GM23248 (cell line): ENCODE measurements around the gene PPP6R1. TPM values are rescaled to one million over a fixed set of nuclear protein-coding genes. Genes with fewer than 3 reads are reported as not detected.

Experiments used
- DNase-seq: peaks from one replicate; pipeline ENCODE4 v3.0.0-alpha.2; 2015
- H2AFZ ChIP-seq: fragments of 200-600 bp; sonication (generic); 2 replicates; pipeline ENCODE4 v1.6.1; 2016; ENCODE audit warnings: antibody characterized with exemption
- H3F3A ChIP-seq: fragments of 200-600 bp; sonication (generic); 2 replicates; pipeline ENCODE4 v1.6.1; 2016; ENCODE audit warnings: mild to moderate bottlenecking, antibody characterized with exemption, mixed run types; ENCODE audit not compliant: insufficient read depth
- H3K27ac ChIP-seq: fragments of 200-600 bp; sonication (generic); 2 replicates; pipeline ENCODE4 v1.5.1; 2016; ENCODE audit warnings: mild to moderate bottlenecking
- H3K27me3 ChIP-seq: fragments of 200-600 bp; sonication (generic); replicated peaks from 2 replicates; pipeline ENCODE4 v1.6.1; 2016; ENCODE audit warnings: mild to moderate bottlenecking; ENCODE audit not compliant: insufficient read depth
- H3K36me3 ChIP-seq: fragments of 200-600 bp; sonication (generic); 2 replicates; pipeline ENCODE4 v1.6.1; 2016; ENCODE audit warnings: low read depth, mild to moderate bottlenecking
- H3K4me1 ChIP-seq: fragments of 200-600 bp; sonication (generic); 2 replicates; pipeline ENCODE4 v1.6.1; 2016; ENCODE audit warnings: mild to moderate bottlenecking; ENCODE audit not compliant: insufficient read depth
- H3K4me2 ChIP-seq: fragments of 200-600 bp; sonication (generic); one replicate; pipeline ENCODE4 v1.6.1; 2016; ENCODE audit warnings: mild to moderate bottlenecking; ENCODE audit not compliant: unreplicated experiment
- H3K4me3 ChIP-seq: fragments of 200-600 bp; sonication (generic); 2 replicates; pipeline ENCODE4 v1.5.1; 2016; ENCODE audit warnings: mild to moderate bottlenecking
- H3K79me2 ChIP-seq: fragments of 200-600 bp; sonication (generic); 2 replicates; pipeline ENCODE4 v1.6.1; 2016; ENCODE audit warnings: mild to moderate bottlenecking; ENCODE audit not compliant: insufficient read depth
- H3K9ac ChIP-seq: fragments of 200-600 bp; sonication (generic); 2 replicates; pipeline ENCODE4 v1.6.1; 2016; ENCODE audit warnings: mild to moderate bottlenecking
- H3K9me2 ChIP-seq: fragments of 200-600 bp; sonication (generic); 2 replicates; pipeline ENCODE4 v1.6.1; 2016; ENCODE audit warnings: mixed run types, mild to moderate bottlenecking, moderate library complexity; ENCODE audit not compliant: insufficient read depth
- H3K9me3 ChIP-seq: fragments of 200-600 bp; sonication (generic); one replicate; pipeline ENCODE4 v1.6.1; 2017; ENCODE audit warnings: low read depth
- H4K20me1 ChIP-seq: fragments of 200-600 bp; sonication (generic); 2 replicates; pipeline ENCODE4 v1.6.0; 2016; ENCODE audit not compliant: insufficient read depth
- EZH2 ChIP-seq: fragments of 200-600 bp; sonication (generic); IDR thresholded peaks from 2 replicates; pipeline ENCODE4 v1.6.1; 2018; ENCODE audit warnings: antibody characterized with exemption, mild to moderate bottlenecking; ENCODE audit not compliant: insufficient read depth, poor library complexity, severe bottlenecking
- EZH2phosphoT487 ChIP-seq: fragments of 200-600 bp; sonication (generic); IDR thresholded peaks from 2 replicates; pipeline ENCODE4 v1.6.1; 2018; ENCODE audit warnings: antibody characterized with exemption, moderate library complexity, mild to moderate bottlenecking, low read depth; ENCODE audit not compliant: insufficient read depth
- WGBS, 2 experiments: methylation state at CpG; one replicate each; pipeline ENCODE4 v1.1.6; 2015 to 2017; ENCODE audit warnings: low lambda C conversion rate in 2 of 2, low coverage in 1 of 2; ENCODE audit errors: missing lambda C conversion rate in 2 of 2; 5-methylcytosine and 5-hydroxymethylcytosine counted together
- in situ Hi-C: fragments of 300-500 bp; cut with MboI; formaldehyde crosslinking; loops from 2 replicates; pipeline ENCODE4 v1.15.0; 2020
- polyA plus RNA-seq: library from polyadenylated mRNA; unstranded; fragments of >200 nt; fragmentation: Nextera tagmentation; extraction: Ambion mirVana; gene quantifications from 2 replicates; pipeline ENCODE4 v1.2.1, GENCODE V29; 2016
- total RNA-seq: library from RNA; depleted of rRNA; stranded (reverse); fragments of >200 nt; shearing (Covaris generic); gene quantifications from 2 replicates; pipeline ENCODE4 v1.2.3, GENCODE V29; 2014

Gene PPP6R1
- total and polyA plus RNA-seq, 2 experiments from 2014 or later = 9.7 to 36.9 TPM

- Histone ChIP-seq H3K9me2 (no peaks in the 10 kb centered on the region), H3K4me1 (no peaks in the 10 kb centered on the region), H4K20me1 (no peaks in the 10 kb centered on the region), H3K4me2 (no peak overlapping the region), H3F3A (no peaks in the 10 kb centered on the region), H3K79me2 (peaks cover 16% of the 10 kb centered on the region; the same call in 1 of the 2 replicates), H3K27ac (no peak overlapping the region), H3K36me3 (peaks cover 22% of the 10 kb centered on the region), H3K27me3 (no peaks in the 10 kb centered on the region), H3K4me3 (no peak overlapping the region), H2AFZ (no peak overlapping the region), H3K9ac (no peak overlapping the region), H3K9me3 (no peaks in the 10 kb centered on the region)
- TF ChIP-seq EZH2phosphoT487 (no peak), EZH2 (no peak)
- DNase-seq = no peak
- 92% methylated on average over 6 of the region's 6 CpGs for WGBS, 2 experiments
- in situ Hi-C loops = no loop called here
These were observed 18.1 kb downstream of the PPP6R1 start for GRCh38 chr19:55240713-55241020.

DNA sequence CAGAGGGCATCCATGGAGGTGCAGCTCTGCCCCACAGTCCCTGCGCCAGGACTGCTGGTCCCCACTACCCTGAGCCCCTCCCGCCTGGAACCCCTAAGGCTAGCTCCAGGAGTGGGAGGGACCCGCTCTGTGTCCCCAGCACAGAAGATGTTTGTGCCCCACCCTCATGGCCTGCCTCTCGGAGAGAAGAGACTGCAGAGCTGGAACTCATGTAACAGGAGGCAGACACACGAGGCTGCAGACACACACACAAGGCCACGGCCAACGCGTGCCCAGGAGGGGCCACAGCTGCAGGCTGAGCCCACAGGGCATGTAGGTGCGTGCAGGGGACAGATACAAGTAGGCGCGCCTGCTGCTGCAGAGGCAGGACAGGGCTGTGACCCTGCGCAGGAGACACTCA, 19.8 kb downstream of the PPP6R1 start:
- peaks cover 22% of the 10 kb centered on the region for H3K36me3 ChIP-seq
- 82 to 84% methylated on average over 12 of the region's 12 CpGs for WGBS, 2 experiments
- H3F3A ChIP-seq = no peaks in the 10 kb centered on the region
- no peak for DNase-seq
- H3K4me2 ChIP-seq = no peak overlapping the region
- H3K79me2 ChIP-seq = 0 out of 2 replicates have a peak, but pooled peaks cover 6% of the 10 kb centered on the region
- in situ Hi-C loops = no loop called here
- H4K20me1 ChIP-seq = no peaks in the 10 kb centered on the region
- H2AFZ ChIP-seq = no peak overlapping the region
- H3K27me3 ChIP-seq = no peaks in the 10 kb centered on the region
- TF ChIP-seq EZH2 (no peak), EZH2phosphoT487 (no peak)
- no peak overlapping the region for H3K9ac ChIP-seq
- no peaks in the 10 kb centered on the region for H3K9me2 ChIP-seq
- no peak overlapping the region for H3K27ac ChIP-seq
- no peaks in the 10 kb centered on the region for H3K4me1 ChIP-seq
- no peak overlapping the region for H3K4me3 ChIP-seq
- H3K9me3 ChIP-seq = no peaks in the 10 kb centered on the region

DNA sequence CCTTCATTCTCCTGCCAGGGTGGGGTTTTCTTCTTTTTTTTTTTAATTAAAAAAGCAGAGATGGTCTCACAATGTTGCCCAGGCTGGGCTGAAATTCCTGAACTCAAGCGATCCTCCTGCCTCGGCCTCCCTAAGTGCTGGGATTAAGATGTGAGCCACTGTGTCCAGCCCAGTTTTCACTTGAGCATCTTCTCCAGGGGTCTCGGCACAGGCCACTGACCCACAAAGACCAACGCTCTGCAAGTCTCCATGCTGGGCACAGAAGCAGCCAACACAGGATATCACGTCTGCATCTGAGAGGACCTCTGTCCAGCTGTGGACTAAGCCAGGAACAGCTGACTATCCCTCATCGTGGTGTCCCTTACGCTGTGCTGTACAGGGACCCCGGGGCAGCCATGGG, 20.8 kb downstream of the PPP6R1 start:
- WGBS, 2 experiments = 92 to 93% methylated on average over 6 to 8 of the region's 8 CpGs
- Histone ChIP-seq H3K79me2 (peaks cover 5% of the 10 kb centered on the region; the same call in 1 of the 2 replicates), H3K4me1 (no peaks in the 10 kb centered on the region), H3K36me3 (peaks cover 30% of the 10 kb centered on the region), H3K9me2 (no peaks in the 10 kb centered on the region), H2AFZ (no peak overlapping the region), H3K4me2 (no peak overlapping the region), H3K9me3 (no peaks in the 10 kb centered on the region), H3K27ac (no peak overlapping the region), H3K9ac (no peak overlapping the region), H4K20me1 (no peaks in the 10 kb centered on the region), H3K27me3 (no peaks in the 10 kb centered on the region), H3F3A (no peaks in the 10 kb centered on the region), H3K4me3 (no peak overlapping the region)
- in situ Hi-C loops = no loop called here
- no peak for TF ChIP-seq EZH2
- no peak for DNase-seq

DNA sequence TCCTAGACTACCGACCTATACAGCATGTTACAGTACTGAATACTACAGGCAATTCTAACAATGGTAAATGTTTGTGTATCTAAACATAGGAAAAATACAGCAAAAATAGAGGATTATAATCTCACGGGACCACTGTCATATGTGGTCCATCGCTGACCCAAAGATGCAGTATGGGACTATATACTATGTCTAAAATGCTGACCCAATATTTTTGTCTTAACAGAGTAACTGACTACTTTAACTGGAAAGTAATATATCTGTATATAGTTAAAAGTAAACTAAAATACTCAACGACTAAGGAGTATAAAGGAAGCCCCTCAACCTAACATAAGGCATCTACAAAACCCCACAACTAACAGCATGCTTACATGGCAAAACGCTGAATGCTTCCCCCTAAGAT, 25.8 kb downstream of the PPP6R1 start:
- no peak for DNase-seq
- TF ChIP-seq EZH2phosphoT487 (no peak), EZH2 (no peak)
- in situ Hi-C loops = no loop called here
- Histone ChIP-seq H3K9me3 (no peaks in the 10 kb centered on the region), H3K27ac (no peak overlapping the region), H2AFZ (no peak overlapping the region), H3K4me1 (no peaks in the 10 kb centered on the region), H3K79me2 (peaks cover 5% of the 10 kb centered on the region; the same call in 1 of the 2 replicates), H3K9me2 (no peaks in the 10 kb centered on the region), H4K20me1 (no peaks in the 10 kb centered on the region), H3K36me3 (peaks cover 28% of the 10 kb centered on the region), H3K4me2 (no peak overlapping the region), H3K4me3 (no peak overlapping the region), H3K27me3 (no peaks in the 10 kb centered on the region), H3K9ac (no peak overlapping the region), H3F3A (no peaks in the 10 kb centered on the region)
- WGBS, 2 experiments = 85 to 91% methylated on average over 5 of the region's 5 CpGs

GRCh38 chr19:55232286-55232602, 26.6 kb downstream of the PPP6R1 start:
- H2AFZ ChIP-seq = no peak overlapping the region
- WGBS, 2 experiments = 88 to 90% methylated on average over 12 of the region's 12 CpGs
- in situ Hi-C loops = no loop called here
- H4K20me1 ChIP-seq = no peaks in the 10 kb centered on the region
- TF ChIP-seq EZH2 (no peak), EZH2phosphoT487 (no peak)
- H3K9me3 ChIP-seq = no peaks in the 10 kb centered on the region
- H3K27ac ChIP-seq = no peak overlapping the region
- H3K4me3 ChIP-seq = no peak overlapping the region
- H3K36me3 ChIP-seq = peaks cover 20% of the 10 kb centered on the region; the same call in 1 of the 2 replicates
- no peaks in the 10 kb centered on the region for H3K9me2 ChIP-seq
- no peak for DNase-seq
- no peaks in the 10 kb centered on the region for H3K4me1 ChIP-seq
- no peaks in the 10 kb centered on the region for H3F3A ChIP-seq
- H3K4me2 ChIP-seq = no peak overlapping the region
- no peak overlapping the region for H3K9ac ChIP-seq
- H3K27me3 ChIP-seq = no peaks in the 10 kb centered on the region
- peaks cover 1% of the 10 kb centered on the region; the same call in 1 of the 2 replicates for H3K79me2 ChIP-seq
